NB4 (cell line): ENCODE results near the gene ELL.

ENCODE experiments used
- DNase-seq: peaks from one replicate; pipeline ENCODE4 v3.0.0; 2010; ENCODE audit warnings: low read depth
- H3K4me3 ChIP-seq: one replicate; pipeline ENCODE4 v1.5.1; 2011; ENCODE audit warnings: mild to moderate bottlenecking, low read depth, low read length, moderate library complexity
- MAX ChIP-seq: IDR thresholded peaks from 2 replicates; pipeline ENCODE4 v1.6.1; 2011; ENCODE audit warnings: low read depth, low read length
- MYC ChIP-seq: IDR thresholded peaks from 2 replicates; pipeline ENCODE4 v1.6.1; 2011; ENCODE audit warnings: low read depth, low read length
- POLR2A ChIP-seq: IDR thresholded peaks from 2 replicates; pipeline ENCODE4 v1.6.1; 2011; ENCODE audit warnings: mild to moderate bottlenecking; ENCODE audit not compliant: insufficient read length; ENCODE audit errors: extremely low read depth
- TF ChIP-seq, protein P1 (sequence below): IDR thresholded peaks from one replicate; pipeline ENCODE4 v1.5.1; 2012; ENCODE audit warnings: low read depth, low read length

ELL gene

DNA sequence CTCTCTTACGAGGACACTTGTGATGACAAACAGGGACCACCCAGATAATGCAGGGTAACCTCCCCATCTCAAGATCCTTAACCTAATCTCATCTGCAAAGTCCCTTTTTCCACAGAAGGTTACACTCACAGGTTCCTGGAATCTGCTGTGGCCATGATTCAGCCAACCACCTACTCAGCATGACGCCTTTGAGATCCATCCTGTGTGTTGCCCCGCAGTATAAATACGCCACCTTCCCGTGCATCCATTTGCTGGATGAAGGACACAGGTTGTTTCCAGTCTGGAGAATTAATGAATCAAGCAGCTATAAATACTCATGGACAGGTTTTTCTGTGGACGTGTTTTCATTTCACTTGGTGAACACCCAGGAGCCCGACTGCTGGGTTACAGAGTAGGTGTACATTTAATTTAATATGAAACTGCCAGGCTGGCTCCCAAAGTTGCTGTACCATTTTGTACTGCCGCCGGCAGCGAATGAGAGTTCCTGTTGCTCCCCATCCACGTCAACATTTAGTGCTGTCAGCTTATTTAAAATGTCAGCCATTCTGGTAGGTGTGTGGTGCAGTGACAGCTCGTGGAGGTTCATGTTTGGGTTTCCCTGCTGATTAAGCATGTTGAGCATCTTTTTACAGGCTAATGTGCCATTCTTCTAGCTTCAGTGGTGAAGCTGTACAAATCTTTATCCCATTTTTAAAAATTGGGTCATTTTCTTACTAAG is 40.2 kb downstream of the ELL start:
- TF ChIP-seq, protein P1, sequence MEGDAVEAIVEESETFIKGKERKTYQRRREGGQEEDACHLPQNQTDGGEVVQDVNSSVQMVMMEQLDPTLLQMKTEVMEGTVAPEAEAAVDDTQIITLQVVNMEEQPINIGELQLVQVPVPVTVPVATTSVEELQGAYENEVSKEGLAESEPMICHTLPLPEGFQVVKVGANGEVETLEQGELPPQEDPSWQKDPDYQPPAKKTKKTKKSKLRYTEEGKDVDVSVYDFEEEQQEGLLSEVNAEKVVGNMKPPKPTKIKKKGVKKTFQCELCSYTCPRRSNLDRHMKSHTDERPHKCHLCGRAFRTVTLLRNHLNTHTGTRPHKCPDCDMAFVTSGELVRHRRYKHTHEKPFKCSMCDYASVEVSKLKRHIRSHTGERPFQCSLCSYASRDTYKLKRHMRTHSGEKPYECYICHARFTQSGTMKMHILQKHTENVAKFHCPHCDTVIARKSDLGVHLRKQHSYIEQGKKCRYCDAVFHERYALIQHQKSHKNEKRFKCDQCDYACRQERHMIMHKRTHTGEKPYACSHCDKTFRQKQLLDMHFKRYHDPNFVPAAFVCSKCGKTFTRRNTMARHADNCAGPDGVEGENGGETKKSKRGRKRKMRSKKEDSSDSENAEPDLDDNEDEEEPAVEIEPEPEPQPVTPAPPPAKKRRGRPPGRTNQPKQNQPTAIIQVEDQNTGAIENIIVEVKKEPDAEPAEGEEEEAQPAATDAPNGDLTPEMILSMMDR: no peak
- TF ChIP-seq MAX: no peak
- no peak for TF ChIP-seq MYC
- no peak for TF ChIP-seq POLR2A
- no peak for DNase-seq
- no peak overlapping the region for H3K4me3 ChIP-seq

DNA sequence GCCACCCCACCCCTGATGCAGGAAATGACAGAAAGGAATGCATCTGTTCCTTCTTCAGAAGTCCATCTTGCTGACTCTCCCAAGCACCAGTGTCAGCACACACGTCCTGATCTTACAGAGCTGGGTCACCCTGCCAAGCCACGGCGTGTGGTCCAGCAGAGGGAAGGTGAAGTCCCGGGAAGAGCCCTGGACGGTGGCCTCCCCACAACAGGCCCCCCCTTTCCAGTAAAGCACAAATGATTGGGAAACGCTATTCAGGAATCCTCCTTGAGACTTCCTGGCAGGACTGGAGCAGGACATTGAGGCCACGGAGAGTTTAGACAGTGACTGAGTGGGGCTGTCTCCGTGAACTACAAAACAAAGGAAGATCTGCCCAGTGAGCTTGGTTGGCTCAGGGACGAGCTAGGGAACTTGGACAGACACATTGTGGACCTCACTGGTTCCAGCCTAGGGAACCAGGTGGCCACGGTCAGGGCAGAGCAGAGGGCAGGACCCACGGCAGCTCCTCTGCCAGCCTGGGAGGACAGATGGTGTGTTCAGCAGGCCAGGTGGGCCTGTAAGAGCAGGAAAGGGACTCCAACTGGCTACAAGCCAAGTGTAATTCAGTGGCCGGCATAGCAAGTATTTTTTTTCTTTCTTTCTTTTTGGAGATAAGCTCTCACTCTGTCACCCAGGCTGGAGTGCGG is 41.7 kb downstream of the ELL start:
- TF ChIP-seq MAX (no peak), MYC (no peak), POLR2A (no peak)
- TF ChIP-seq, protein P1: no peak
- DNase-seq: no peak
- H3K4me3 ChIP-seq: no peak overlapping the region

- peak; percentile 98 for DNase-seq
- TF ChIP-seq POLR2A (no peak), MAX (peak; percentile 94), MYC (peak; percentile 99)
- TF ChIP-seq, protein P1: no peak
- H3K4me3 ChIP-seq: no peak overlapping the region
These were observed 43.1 kb downstream of the ELL start for GRCh38 chr19:18478545-18479311.

DNA sequence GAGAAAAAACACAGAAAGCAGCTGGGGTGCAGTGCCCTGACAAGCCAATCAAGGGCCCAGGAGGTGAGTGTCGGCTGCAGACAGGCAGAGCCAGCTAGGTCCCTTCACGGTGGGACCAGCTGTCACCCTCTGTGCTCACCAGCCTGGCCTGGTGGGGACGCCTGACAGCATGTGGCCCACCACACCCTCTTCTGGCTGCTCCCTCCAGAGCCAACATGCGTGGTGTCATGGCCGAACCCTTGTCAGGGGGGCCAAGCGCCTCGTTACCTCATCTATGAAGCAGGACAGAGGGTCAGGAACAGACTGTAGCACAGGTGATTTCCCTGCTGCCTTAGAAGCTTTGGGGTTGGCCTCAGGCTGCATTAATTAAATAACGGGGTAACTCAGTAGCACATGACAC is 43.9 kb downstream of the ELL start:
- no peak overlapping the region for H3K4me3 ChIP-seq
- DNase-seq: no peak
- TF ChIP-seq, protein P1: no peak
- no peak for TF ChIP-seq POLR2A
- no peak for TF ChIP-seq MAX
- TF ChIP-seq MYC: no peak

- H3K4me3 ChIP-seq: no peak overlapping the region
- DNase-seq: peak; percentile 56
- TF ChIP-seq POLR2A: no peak
- TF ChIP-seq, protein P1: peak; percentile 28
These were observed 44.7 kb downstream of the ELL start for GRCh38 chr19:18477042-18477779.
